Fibroblast of peridontal ligament (primary cell): ENCODE data around the gene SHBG.
A peak's percentile ranks its signal among the peaks of the same experiment; 100 is the strongest.
"Not testable (repeated sequence)": the region's sequence is repeated elsewhere in the genome, so short reads cannot be mapped to it uniquely, and the experiment has no call there.

ENCODE experiments used
- DNase-seq: peaks from one replicate; pipeline ENCODE4 v3.0.0-alpha.2; 2010; ENCODE audit errors: extremely low read depth

The SHBG gene

GRCh38 chr17:7611635-7612293 lies 18.2 kb upstream of the SHBG start:
- no peak for DNase-seq

- no peak for DNase-seq
Observed at GRCh38 chr17:7612294-7612640, 17.7 kb upstream of the SHBG start.

GRCh38 chr17:7613769-7614424 lies 16.0 kb upstream of the SHBG start:
- DNase-seq = peak; percentile 35

- peak; percentile 100 for DNase-seq
Observed at GRCh38 chr17:7614425-7615264, 15.3 kb upstream of the SHBG start, which contains the start of gene FXR2. TSS of gene FXR2 (minus strand) at chr17:7614897. CDS start at chr17:7614532, 365 bp downstream.

- DNase-seq = no peak
Observed at GRCh38 chr17:7615265-7615747, 14.6 kb upstream of the SHBG start.

- DNase-seq = no peak
Observed at GRCh38 chr17:7618608-7619007, 11.3 kb upstream of the SHBG start.

- DNase-seq = no peak
Observed at GRCh38 chr17:7620835-7621234, 9.1 kb upstream of the SHBG start.

GRCh38 chr17:7623661-7624060 lies 6.3 kb upstream of the SHBG start:
- DNase-seq = no peak

GRCh38 chr17:7625749-7626148 lies 4.2 kb upstream of the SHBG start:
- not testable (repeated sequence) for DNase-seq

GRCh38 chr17:7626307-7626706 lies 3.6 kb upstream of the SHBG start:
- no peak for DNase-seq

GRCh38 chr17:7626956-7627249 lies 3.0 kb upstream of the SHBG start:
- DNase-seq = no peak

- DNase-seq = peak; percentile 93
Observed at GRCh38 chr17:7627250-7628121, 2.4 kb upstream of the SHBG start, which contains the start of gene SAT2. TSS of gene SAT2 (minus strand) at chr17:7627821. CDS start at chr17:7627635, 186 bp downstream.

GRCh38 chr17:7631398-7632380 lies 1.8 kb downstream of the SHBG start:
- DNase-seq = no peak

- DNase-seq = peak; percentile 62
Observed at GRCh38 chr17:7632492-7632894, 2.6 kb downstream of the SHBG start.

GRCh38 chr17:7633093-7633492 lies 3.2 kb downstream of the SHBG start:
- DNase-seq = no peak

- peak; percentile 44 for DNase-seq
Observed at GRCh38 chr17:7634384-7634783, 4.4 kb downstream of the SHBG start.

- no peak for DNase-seq
Observed at GRCh38 chr17:7636163-7636562, 6.2 kb downstream of the SHBG start.

- DNase-seq = no peak
Observed at GRCh38 chr17:7640783-7641182, 10.8 kb downstream of the SHBG start.

- DNase-seq = not testable (repeated sequence)
Observed at GRCh38 chr17:7641635-7642034, 11.7 kb downstream of the SHBG start.

GRCh38 chr17:7644775-7645174 lies 14.8 kb downstream of the SHBG start:
- no peak for DNase-seq
